ENCODE data around the gene ZCCHC4. TPM values are rescaled to one million over a fixed set of nuclear protein-coding genes. Genes with fewer than 3 reads are reported as not detected.

ZCCHC4 gene
- total RNA-seq, 1 donor from 2014 or later, result 10.2 TPM

DNA sequence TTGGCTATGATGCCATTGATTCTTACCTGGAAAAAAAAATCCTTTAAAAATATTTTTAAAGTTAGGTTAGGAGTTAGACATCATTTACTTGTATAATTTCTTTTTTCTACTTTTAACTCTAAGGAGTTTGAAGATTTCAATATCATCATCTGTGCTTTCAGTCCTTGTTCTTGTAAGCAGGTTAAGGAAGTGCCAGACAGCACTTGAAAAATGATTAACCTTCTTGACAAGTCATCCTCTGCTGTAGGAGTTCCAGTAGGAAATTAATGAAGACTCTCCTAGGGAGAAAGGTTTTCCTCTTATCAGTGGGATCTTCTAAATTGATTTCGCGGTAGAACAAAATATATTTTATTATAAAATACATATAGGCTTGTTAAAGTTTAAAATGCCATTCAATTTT, 35.4 kb downstream of the ZCCHC4 start:
- H3K4me1 Mint-ChIP-seq (ENCODE audit: low read depth, unreplicated experiment), result peaks cover 5% of the 10 kb centered on the region
- TF ChIP-seq, protein P1, sequence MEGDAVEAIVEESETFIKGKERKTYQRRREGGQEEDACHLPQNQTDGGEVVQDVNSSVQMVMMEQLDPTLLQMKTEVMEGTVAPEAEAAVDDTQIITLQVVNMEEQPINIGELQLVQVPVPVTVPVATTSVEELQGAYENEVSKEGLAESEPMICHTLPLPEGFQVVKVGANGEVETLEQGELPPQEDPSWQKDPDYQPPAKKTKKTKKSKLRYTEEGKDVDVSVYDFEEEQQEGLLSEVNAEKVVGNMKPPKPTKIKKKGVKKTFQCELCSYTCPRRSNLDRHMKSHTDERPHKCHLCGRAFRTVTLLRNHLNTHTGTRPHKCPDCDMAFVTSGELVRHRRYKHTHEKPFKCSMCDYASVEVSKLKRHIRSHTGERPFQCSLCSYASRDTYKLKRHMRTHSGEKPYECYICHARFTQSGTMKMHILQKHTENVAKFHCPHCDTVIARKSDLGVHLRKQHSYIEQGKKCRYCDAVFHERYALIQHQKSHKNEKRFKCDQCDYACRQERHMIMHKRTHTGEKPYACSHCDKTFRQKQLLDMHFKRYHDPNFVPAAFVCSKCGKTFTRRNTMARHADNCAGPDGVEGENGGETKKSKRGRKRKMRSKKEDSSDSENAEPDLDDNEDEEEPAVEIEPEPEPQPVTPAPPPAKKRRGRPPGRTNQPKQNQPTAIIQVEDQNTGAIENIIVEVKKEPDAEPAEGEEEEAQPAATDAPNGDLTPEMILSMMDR (IDR thresholded peaks at IDR 0.05; ENCODE audit: insufficient read depth, low read depth, low read length), result no peak
- TF ChIP-seq EZH2 (IDR thresholded peaks at IDR 0.05; ENCODE audit: insufficient read depth, low read length), result no peak
- Histone ChIP-seq H2AFZ (ENCODE audit: low read depth, low read length) (no peak overlapping the region), H3K4me2 (ENCODE audit: low read length) (no peak overlapping the region), H3K79me2 (ENCODE audit: insufficient read depth, low read length) (no peaks in the 10 kb centered on the region), H3K9me3 (ENCODE audit: insufficient read depth, low read depth, low read length) (no peaks in the 10 kb centered on the region), H3K4me3 (ENCODE audit: insufficient read depth, low read depth, low read length) (no peak overlapping the region), H3K27ac (ENCODE audit: low read depth, low read length) (no peak overlapping the region), H3K4me1 (ENCODE audit: insufficient read depth, low read length) (peaks cover 11% of the 10 kb centered on the region), H3K36me3 (ENCODE audit: insufficient read depth, low read length) (no peaks in the 10 kb centered on the region), H4K20me1 (ENCODE audit: insufficient read depth, low read length) (no peaks in the 10 kb centered on the region), H3K9ac (ENCODE audit: low read length) (no peak overlapping the region), H3K27me3 (ENCODE audit: insufficient read depth, low read length) (no peaks in the 10 kb centered on the region)
- no peak overlapping the region for H3K4me3 Mint-ChIP-seq (ENCODE audit: unreplicated experiment)
- FAIRE-seq, result no peak
- no peaks in the 10 kb centered on the region for H3K36me3 Mint-ChIP-seq (ENCODE audit: low read depth, unreplicated experiment)
- H3K27me3 Mint-ChIP-seq (ENCODE audit: low read depth, unreplicated experiment), result no peaks in the 10 kb centered on the region
- DNase-seq (ENCODE audit: low read depth), result no peak
- H3K27ac Mint-ChIP-seq (ENCODE audit: unreplicated experiment), result no peak overlapping the region
- no peaks in the 10 kb centered on the region for H3K9me3 Mint-ChIP-seq (ENCODE audit: unreplicated experiment)

DNA sequence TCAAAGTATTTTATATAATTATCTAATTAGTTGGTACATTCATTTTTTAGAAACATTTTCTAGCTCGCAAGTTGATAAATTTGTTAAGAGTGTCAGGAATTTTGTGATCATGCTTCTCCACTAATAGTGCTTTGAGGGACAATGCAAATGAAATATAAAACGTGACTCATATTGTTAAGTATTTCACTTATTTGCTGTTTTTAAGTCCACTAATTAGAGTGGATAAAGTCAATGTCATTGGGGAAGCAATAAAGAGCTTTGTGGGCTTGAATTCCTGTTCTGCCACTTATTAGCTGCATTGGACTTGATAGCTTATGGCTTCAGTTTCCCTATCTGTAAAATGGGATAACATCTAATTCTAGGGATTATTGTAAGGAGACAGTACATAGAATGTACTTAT, 38.0 kb downstream of the ZCCHC4 start:
- Histone ChIP-seq H3K27ac (ENCODE audit: low read depth, low read length) (no peak overlapping the region), H3K36me3 (ENCODE audit: insufficient read depth, low read length) (no peaks in the 10 kb centered on the region), H3K27me3 (ENCODE audit: insufficient read depth, low read length) (no peaks in the 10 kb centered on the region), H4K20me1 (ENCODE audit: insufficient read depth, low read length) (no peaks in the 10 kb centered on the region), H3K9me3 (ENCODE audit: insufficient read depth, low read depth, low read length) (no peaks in the 10 kb centered on the region), H3K9ac (ENCODE audit: low read length) (no peak overlapping the region), H3K4me1 (ENCODE audit: insufficient read depth, low read length) (peaks cover 11% of the 10 kb centered on the region), H3K4me3 (ENCODE audit: insufficient read depth, low read depth, low read length) (no peak overlapping the region), H2AFZ (ENCODE audit: low read depth, low read length) (no peak overlapping the region), H3K4me2 (ENCODE audit: low read length) (no peak overlapping the region), H3K79me2 (ENCODE audit: insufficient read depth, low read length) (no peaks in the 10 kb centered on the region)
- H3K36me3 Mint-ChIP-seq (ENCODE audit: low read depth, unreplicated experiment), result no peaks in the 10 kb centered on the region
- H3K4me3 Mint-ChIP-seq (ENCODE audit: unreplicated experiment), result no peak overlapping the region
- TF ChIP-seq EZH2 (IDR thresholded peaks at IDR 0.05; ENCODE audit: insufficient read depth, low read length), result no peak
- TF ChIP-seq, protein P1 (IDR thresholded peaks at IDR 0.05; ENCODE audit: insufficient read depth, low read depth, low read length), result no peak
- no peaks in the 10 kb centered on the region for H3K27me3 Mint-ChIP-seq (ENCODE audit: low read depth, unreplicated experiment)
- H3K27ac Mint-ChIP-seq (ENCODE audit: unreplicated experiment), result no peak overlapping the region
- no peaks in the 10 kb centered on the region for H3K9me3 Mint-ChIP-seq (ENCODE audit: unreplicated experiment)
- FAIRE-seq, result no peak
- H3K4me1 Mint-ChIP-seq (ENCODE audit: low read depth, unreplicated experiment), result peaks cover 5% of the 10 kb centered on the region
- peak; percentile 5 for DNase-seq (ENCODE audit: low read depth)

DNA sequence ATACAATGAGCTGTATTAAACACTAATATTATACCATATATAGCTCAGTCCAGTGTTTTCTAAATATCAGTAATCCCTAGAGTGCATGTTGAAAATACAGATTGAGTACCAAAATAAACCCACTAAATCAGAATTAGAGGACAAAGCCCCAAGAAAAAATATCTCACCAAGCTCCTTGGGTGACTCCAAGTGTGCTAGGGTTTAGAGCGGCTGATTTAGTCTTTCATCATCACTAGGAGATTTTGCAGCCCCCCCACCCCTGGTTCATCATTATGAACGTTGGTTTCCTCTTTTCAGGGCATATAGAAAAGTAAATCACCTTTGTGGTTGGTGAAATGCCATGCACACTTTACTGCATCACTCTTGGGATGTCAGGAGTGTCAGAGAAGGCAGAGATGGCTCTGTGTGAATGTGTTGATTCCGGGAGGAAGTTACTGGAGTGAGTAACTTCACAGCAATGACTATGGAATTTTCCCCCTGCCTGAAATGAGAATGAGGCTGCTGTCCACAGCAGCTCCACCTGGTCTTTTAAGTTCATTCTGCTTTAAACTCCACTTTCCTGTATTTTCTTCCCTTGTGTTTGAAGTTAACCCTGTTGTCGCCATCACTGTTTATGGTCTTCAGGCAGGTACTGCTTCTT, 39.3 kb downstream of the ZCCHC4 start:
- TF ChIP-seq, protein P1 (IDR thresholded peaks at IDR 0.05; ENCODE audit: insufficient read depth, low read depth, low read length), result no peak
- no peak for TF ChIP-seq EZH2 (IDR thresholded peaks at IDR 0.05; ENCODE audit: insufficient read depth, low read length)
- H3K36me3 ChIP-seq (ENCODE audit: insufficient read depth, low read length), result no peaks in the 10 kb centered on the region
- peak overlapping the region; percentile 21 for H2AFZ ChIP-seq (ENCODE audit: low read depth, low read length)
- H3K27ac Mint-ChIP-seq (ENCODE audit: unreplicated experiment), result peak overlapping the region; percentile 89
- H3K27ac ChIP-seq (ENCODE audit: low read depth, low read length), result no peak overlapping the region
- H3K4me3 Mint-ChIP-seq (ENCODE audit: unreplicated experiment), result no peak overlapping the region
- H3K4me2 ChIP-seq (ENCODE audit: low read length), result peak overlapping the region; percentile 73
- no peak overlapping the region for H3K9ac ChIP-seq (ENCODE audit: low read length)
- H3K9me3 Mint-ChIP-seq (ENCODE audit: unreplicated experiment), result no peaks in the 10 kb centered on the region
- no peaks in the 10 kb centered on the region for H3K9me3 ChIP-seq (ENCODE audit: insufficient read depth, low read depth, low read length)
- no peaks in the 10 kb centered on the region for H3K27me3 ChIP-seq (ENCODE audit: insufficient read depth, low read length)
- peaks cover 8% of the 10 kb centered on the region for H3K4me1 ChIP-seq (ENCODE audit: insufficient read depth, low read length)
- no peak overlapping the region for H3K4me3 ChIP-seq (ENCODE audit: insufficient read depth, low read depth, low read length)
- H3K4me1 Mint-ChIP-seq (ENCODE audit: low read depth, unreplicated experiment), result peaks cover 5% of the 10 kb centered on the region
- H3K79me2 ChIP-seq (ENCODE audit: insufficient read depth, low read length), result no peaks in the 10 kb centered on the region
- no peaks in the 10 kb centered on the region for H3K36me3 Mint-ChIP-seq (ENCODE audit: low read depth, unreplicated experiment)
- H3K27me3 Mint-ChIP-seq (ENCODE audit: low read depth, unreplicated experiment), result no peaks in the 10 kb centered on the region
- no peaks in the 10 kb centered on the region for H4K20me1 ChIP-seq (ENCODE audit: insufficient read depth, low read length)
- DNase-seq (ENCODE audit: low read depth) (peak; percentile 59), FAIRE-seq (peak; percentile 95)

Measured in astrocyte (in vitro differentiated cells and primary cell).